Measurements from ENCODE around the gene LAMA3.

Gene LAMA3

GRCh38 chr18:23864624-23865023 is 175.4 kb downstream of the LAMA3 start:
- DNase-seq (ENCODE audit: low read depth) = no peak
- no peak overlapping the region for H3K4me3 ChIP-seq (ENCODE audit: low read depth, low read length)
- TF ChIP-seq CTCF (IDR thresholded peaks at IDR 0.05; ENCODE audit: control insufficient read depth, extremely low read depth, insufficient read depth) = no peak

GRCh38 chr18:23867006-23867405 is 177.8 kb downstream of the LAMA3 start:
- no peak overlapping the region for H3K4me3 ChIP-seq (ENCODE audit: low read depth, low read length)
- no peak for TF ChIP-seq CTCF (IDR thresholded peaks at IDR 0.05; ENCODE audit: control insufficient read depth, extremely low read depth, insufficient read depth)
- no peak for DNase-seq (ENCODE audit: low read depth)

GRCh38 chr18:23868136-23868785 is 179.0 kb downstream of the LAMA3 start:
- no peak overlapping the region for H3K4me3 ChIP-seq (ENCODE audit: low read depth, low read length)
- TF ChIP-seq CTCF (IDR thresholded peaks at IDR 0.05; ENCODE audit: control insufficient read depth, extremely low read depth, insufficient read depth) = no peak
- no peak for DNase-seq (ENCODE audit: low read depth)

- TF ChIP-seq CTCF (IDR thresholded peaks at IDR 0.05; ENCODE audit: control insufficient read depth, extremely low read depth, insufficient read depth) = no peak
- no peak overlapping the region for H3K4me3 ChIP-seq (ENCODE audit: low read depth, low read length)
- no peak for DNase-seq (ENCODE audit: low read depth)
Observed at GRCh38 chr18:23870676-23871380, 181.6 kb downstream of the LAMA3 start.

- TF ChIP-seq CTCF (IDR thresholded peaks at IDR 0.05; ENCODE audit: control insufficient read depth, extremely low read depth, insufficient read depth) = no peak
- H3K4me3 ChIP-seq (ENCODE audit: low read depth, low read length) = no peak overlapping the region
- no peak for DNase-seq (ENCODE audit: low read depth)
Observed at GRCh38 chr18:23871410-23871809, 182.2 kb downstream of the LAMA3 start.

- no peak for TF ChIP-seq CTCF (IDR thresholded peaks at IDR 0.05; ENCODE audit: control insufficient read depth, extremely low read depth, insufficient read depth)
- no peak overlapping the region for H3K4me3 ChIP-seq (ENCODE audit: low read depth, low read length)
- no peak for DNase-seq (ENCODE audit: low read depth)
Observed at GRCh38 chr18:23872701-23873550, 183.7 kb downstream of the LAMA3 start.
